DMS114 treated with DMSO at 0.1 percent for 48 hours (cell line): Measurements from ENCODE around the gene TDRD3.

Experiments used
- DNase-seq: peaks from one replicate; lab custom pipeline; 2025; ENCODE audit not compliant: unreplicated experiment; lab: John Stamatoyannopoulos, UW

TDRD3 gene

DNA sequence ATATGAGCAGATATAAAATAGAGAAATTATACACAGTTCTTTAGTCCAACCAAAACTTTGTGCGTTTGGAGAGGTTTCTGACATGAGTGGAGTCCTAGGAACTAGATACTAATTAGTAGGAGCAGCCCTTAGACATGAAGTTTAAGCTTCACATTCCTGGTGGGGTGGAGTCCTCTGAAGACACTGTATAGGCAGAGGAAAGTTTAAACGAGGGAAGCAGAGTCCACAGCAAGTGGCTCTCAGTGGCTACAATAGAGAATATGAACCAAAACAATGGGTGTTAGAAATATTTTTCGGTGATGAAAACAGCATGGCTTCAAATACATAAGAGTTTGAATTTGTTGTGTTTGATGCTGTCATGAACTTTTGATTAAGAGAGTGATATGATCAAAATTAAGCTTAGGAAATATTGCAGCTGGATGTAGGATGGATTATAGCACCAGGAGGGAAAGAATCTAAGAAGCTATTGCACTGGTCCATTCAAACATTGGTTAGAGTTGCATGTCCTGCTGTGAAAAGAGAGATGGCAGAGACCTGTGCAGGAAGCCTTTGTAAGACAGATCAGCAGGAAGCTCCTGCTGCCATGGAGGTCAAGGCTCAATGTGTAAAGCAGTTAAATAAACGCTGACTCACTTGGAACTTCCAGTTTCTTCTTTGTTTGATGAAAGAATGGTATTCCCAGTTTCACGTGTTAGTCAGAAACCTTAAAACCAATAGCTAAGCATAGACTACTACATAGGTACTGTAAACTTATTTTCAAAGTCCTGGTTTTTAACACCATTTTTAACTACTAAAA is 175.2 kb downstream of the TDRD3 start:
- no peak for DNase-seq

- no peak for DNase-seq
Measured at GRCh38 chr13:60572855-60573254, 175.8 kb downstream of the TDRD3 start.

- DNase-seq = no peak
Measured at GRCh38 chr13:60574735-60575134, 177.7 kb downstream of the TDRD3 start.

DNA sequence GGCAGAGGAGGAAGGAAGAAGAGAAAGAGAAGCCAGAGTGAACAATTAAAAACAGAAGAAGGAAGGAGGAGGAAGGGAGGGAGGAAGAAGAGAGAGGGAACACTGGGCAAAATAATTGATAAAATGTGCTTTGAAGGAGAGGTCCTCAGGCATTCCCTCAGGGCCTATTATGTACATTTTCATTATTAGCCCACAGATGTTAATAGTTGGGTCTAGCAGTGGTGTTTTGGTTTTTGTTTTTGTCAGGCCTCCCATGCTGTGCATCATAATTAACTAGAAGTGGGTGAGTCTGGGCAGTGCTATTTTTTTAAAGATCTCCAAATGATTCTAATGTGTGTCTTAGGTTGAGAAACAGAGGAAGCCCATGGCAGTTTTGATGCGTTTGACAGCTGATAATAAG is 178.1 kb downstream of the TDRD3 start:
- no peak for DNase-seq

DNA sequence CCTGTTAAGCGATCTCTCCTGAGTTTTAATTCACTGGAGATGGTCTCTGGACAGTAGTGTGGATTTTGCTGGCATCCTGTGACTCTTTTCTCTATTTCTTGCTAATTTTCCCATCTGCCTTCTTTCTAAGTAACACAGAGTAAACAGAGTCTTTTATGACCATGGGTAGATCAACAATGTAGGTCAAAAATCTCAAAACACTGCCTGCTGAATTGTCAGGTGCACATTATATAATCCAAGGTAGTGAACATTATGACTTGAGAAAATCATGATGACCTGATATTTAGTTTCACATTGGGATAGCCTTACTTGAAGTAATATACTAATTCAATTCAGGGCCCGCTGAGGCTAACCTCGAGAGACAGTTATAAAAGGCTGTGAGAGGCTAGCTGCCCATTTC is 180.7 kb downstream of the TDRD3 start:
- DNase-seq = no peak

GRCh38 chr13:60583196-60583888 is 186.3 kb downstream of the TDRD3 start:
- DNase-seq = no peak

DNA sequence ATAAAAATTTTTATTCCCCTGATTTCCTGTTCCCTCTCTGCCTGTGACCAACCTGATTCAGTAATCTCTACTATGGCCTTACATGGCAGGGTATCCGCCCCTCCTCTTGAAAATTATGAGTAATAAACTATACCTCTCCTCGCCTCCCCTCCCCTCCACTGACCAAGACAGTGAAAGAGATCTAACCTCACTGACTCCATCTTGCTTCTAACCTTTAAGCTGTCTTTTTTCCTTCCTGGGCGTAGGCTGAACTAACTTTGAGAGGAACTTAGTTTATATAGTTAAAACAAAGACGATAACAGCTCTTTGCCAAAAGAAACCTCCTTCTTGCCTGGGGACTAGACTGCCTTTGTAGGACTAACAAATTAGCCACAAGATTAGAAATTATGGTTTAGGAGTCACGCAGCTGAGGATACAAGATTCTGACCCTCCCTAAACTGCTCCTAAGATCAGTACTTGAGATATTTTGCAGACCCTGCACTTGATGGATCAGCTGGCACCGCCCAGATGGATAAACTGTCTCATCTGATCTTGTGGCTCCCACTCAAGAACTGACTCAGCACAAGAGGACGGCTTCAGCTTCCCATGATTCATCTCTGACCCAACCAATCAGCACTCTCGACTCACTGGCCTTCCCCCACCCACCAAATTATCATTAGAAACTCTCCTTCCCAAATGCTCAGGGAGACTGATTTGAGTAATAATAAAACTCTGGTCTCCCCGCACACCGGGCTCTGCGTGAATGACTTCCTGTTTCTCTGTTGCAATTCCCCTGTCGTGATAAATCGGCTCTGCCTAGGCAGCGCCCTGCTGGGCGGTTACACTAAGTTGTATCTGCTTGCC is 187.1 kb downstream of the TDRD3 start:
- no peak for DNase-seq

DNA sequence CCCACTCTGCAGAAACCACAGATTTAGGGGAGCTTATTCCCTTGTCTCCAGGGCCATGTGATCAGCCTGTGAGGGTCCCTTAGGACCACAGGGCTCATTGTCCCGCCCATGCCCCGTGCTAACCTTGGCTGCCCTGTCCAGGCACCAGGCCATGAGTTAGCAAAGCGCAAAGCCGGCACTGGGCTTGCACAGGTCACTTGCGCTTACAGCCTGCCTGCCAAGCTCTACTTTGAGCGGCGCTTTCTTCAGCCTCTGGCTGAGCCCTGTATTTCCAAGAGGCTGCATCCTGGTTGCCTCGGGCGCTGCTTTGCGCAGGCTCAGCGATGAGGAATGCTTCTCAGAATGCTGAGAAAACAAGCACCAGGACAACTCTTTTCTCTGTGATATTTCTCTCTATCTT is 188.0 kb downstream of the TDRD3 start:
- DNase-seq = no peak

DNA sequence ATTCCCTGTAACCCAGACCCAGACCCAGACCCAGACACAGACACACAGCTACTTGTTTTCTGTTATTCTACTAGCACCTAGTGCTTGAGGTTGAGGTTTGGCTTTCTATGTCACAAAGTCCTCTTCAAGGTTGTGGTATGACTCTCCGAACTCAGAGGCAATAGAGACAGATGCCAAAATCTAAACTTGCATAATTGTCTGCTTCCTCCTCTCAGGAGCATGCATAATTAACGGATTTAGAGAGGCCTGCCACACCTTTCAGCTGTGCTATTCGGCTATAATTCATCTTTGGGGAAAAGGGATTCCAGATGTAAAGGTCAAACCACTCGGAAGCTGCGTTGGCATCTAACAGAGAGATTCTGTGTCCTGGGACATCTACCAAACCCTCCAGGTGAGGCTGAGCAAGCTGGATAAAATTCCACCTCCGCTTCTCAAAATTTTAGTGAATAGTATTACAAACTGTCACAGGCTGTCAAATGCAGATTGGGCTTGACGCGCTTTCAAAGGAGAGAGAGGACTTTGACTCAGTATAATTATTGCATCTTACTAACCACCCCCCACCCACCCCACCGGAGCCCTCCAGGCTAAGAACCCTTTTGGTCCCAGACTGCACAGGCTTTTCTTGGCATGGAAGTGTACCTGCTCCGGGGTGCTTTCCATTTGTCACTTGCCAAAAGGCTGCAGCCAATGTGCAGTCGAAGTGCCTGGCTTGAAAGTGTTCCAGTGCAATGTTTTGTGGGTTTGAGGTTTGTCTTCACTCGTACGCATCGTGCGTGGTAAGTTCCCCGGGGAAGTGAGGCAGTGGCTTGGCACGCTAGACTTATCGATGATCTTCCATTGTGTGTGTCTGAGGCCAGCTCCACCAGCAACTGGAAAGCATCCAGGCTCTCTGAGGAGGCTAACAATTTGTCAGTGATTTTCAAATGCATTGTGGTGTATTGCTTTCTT is 194.1 kb downstream of the TDRD3 start:
- no peak for DNase-seq

DNA sequence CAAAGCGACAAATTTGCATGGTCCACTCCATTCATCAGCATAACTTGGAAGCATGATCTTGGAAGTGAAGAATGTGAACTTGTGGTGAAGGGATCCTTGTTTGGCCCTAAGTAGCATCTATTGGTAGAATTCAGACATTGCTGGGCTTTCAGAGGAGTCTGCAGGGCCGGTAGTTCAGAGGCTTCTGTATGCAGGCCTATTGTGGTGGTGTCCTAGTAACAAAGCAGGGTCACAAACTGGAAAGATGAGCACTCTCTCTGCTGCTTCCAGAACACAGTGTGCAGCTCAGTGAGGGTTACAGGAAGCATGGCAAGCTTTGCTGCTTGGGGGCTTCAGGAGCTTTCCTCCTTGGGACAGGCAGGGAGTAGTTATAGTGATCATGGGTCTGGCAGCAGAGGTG is 206.0 kb downstream of the TDRD3 start:
- no peak for DNase-seq

- DNase-seq = no peak
Measured at GRCh38 chr13:60604058-60604457, 207.0 kb downstream of the TDRD3 start.

DNA sequence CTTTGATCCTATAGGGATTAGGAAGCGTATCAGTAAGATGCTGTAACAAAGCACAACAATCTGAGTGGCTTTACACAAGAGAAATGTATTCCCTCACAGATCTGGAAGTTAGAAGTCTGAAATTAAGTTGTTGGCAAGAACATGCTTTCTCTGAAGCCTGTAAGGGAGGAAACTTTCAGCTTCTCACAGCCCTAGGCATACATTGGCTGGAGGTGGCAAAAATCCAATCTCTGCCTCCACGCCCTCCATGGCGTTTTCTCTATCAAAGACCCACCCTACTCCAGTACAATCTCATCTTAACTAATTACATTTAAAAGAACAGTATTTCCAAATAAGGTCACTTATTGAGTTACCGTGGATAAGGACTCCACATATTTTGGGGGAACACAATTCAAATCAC is 211.9 kb downstream of the TDRD3 start:
- DNase-seq = no peak

GRCh38 chr13:60611523-60611922 is 214.5 kb downstream of the TDRD3 start:
- DNase-seq = no peak

DNA sequence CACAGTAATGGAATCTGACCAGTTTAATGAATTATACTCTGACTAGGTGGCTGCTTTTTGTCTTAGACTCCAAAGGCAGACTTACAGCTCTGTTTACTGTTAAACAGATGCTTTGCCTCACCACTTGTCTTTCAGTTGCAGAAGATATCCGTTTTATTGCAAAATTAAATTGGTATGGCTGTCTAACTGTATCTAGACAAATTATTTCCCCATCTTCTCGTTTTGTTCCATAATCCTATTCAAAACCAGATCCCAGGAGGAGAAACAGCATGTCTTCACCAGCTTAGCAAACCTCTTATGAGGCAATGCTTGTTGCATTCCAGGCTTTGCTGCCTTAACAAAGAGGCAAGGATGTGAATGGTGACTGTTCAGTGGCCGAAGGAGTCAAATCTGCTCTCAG is 215.6 kb downstream of the TDRD3 start:
- no peak for DNase-seq

GRCh38 chr13:60613080-60613479 is 216.1 kb downstream of the TDRD3 start:
- no peak for DNase-seq

- no peak for DNase-seq
Measured at GRCh38 chr13:60617991-60618733, 221.1 kb downstream of the TDRD3 start.

DNA sequence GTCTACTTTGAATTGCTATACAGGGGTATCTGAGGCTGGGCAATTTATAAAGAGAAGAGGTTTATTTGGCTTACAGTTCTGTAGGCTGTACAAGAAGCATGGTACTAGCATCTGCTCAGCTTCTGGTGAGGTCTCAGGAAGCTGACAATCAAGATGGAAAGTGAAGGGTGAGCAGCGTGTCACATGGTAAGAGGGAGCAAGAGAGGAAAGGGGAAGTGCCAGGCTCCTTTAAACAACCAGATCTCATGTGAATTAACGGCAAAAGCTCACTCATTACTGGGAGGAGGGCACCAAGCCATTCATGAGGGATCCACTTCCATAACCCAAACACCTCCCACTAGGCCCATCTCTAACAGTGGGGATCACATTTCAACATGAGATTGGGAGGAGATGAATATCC is 222.4 kb downstream of the TDRD3 start:
- DNase-seq = no peak

GRCh38 chr13:60620611-60621395 is 223.8 kb downstream of the TDRD3 start:
- no peak for DNase-seq

DNA sequence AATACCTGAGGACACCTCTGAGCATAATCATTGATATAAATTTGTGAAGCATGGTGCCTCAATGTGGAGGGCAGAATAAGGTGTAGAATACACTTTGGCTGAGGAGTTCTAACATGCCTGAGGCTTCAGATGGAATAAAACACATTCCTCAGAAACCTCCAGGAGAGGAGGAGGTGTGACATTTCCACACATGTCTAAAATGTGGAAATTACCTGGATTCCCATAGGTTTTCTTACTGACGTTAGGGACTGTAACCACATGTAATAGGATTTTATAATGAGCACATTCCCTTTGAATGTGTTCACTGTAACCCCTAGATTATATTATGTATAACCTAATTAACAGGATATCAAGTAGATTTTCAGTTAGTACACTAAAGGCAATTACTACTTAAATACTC is 226.1 kb downstream of the TDRD3 start:
- no peak for DNase-seq
